ENCODE measurements around the gene RC3H1. TPM values are rescaled to one million over a fixed set of nuclear protein-coding genes. Genes with fewer than 3 reads are reported as not detected.

Gene RC3H1
- total and polyA plus RNA-seq, 2 of the 8 experiments (the other 6 are each of a cell fraction or from before 2014, with no cell fraction given) = 7.4 to 32.2 TPM

DNA sequence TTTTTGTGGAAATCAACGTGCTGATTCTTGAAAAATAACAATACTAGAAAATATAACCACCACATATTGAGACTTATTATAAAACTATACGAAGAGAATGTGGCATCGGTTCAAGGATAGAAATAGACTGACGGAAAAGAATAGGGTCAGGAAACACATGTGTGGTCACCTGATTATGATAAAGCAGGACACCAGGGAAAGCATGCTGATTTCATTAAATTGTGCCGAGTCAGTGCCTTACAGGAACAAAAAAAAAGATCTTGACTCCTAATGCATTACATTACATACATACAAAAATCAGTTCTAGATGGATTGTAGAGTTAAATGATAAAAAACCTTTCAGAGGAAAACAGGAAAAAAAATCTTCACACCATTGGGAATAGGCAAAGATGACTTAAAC lies 61.5 kb downstream of the RC3H1 start (continued):
- TF ChIP-seq HDAC2 (IDR thresholded peaks at IDR 0.05; ENCODE audit: borderline replicate concordance in 1 of 2, low read depth in 2 of 2, low read length in 2 of 2) (no peak), CEBPB (IDR thresholded peaks at IDR 0.05; ENCODE audit: low read depth, low read length) (no peak), EP300 (IDR thresholded peaks at IDR 0.05; ENCODE audit: borderline replicate concordance in 1 of 2, low read depth in 2 of 2, low read length in 2 of 2) (no peak), TAF1 (IDR thresholded peaks at IDR 0.05; ENCODE audit: low read depth, low read length) (no peak)

All from H1 (cell line).